SU-DHL-6 (cell line): ENCODE data around the gene KLHL30.

Experiments
- H2AFZ ChIP-seq: fragments of 200-600 bp; sonication (generic); 2 replicates; pipeline ENCODE4 v1.6.1; 2014; ENCODE audit warnings: low read depth, mild to moderate bottlenecking, moderate library complexity, mixed read lengths, antibody characterized with exemption, low read length; ENCODE audit not compliant: severe bottlenecking
- H3F3A ChIP-seq: fragments of 200-600 bp; shearing (Covaris generic); 2 replicates; pipeline ENCODE4 v1.6.0; 2016; ENCODE audit warnings: antibody characterized with exemption, mild to moderate bottlenecking; ENCODE audit not compliant: insufficient read depth
- H3K27ac ChIP-seq: fragments of 200-600 bp; sonication (generic); 2 replicates; pipeline ENCODE4 v1.5.1; 2016; ENCODE audit warnings: low read depth, mild to moderate bottlenecking, low read length, moderate library complexity, mixed read lengths
- H3K27me3 ChIP-seq: fragments of 200-600 bp; sonication (generic), shearing (Covaris generic); 2 replicates; pipeline ENCODE4 v1.6.0; 2014; ENCODE audit warnings: mild to moderate bottlenecking, low read length
- H3K36me3 ChIP-seq: fragments of 200-600 bp; sonication (generic); 2 replicates; pipeline ENCODE4 v1.6.1; 2014; ENCODE audit warnings: mild to moderate bottlenecking, low read length, mixed read lengths
- H3K4me2 ChIP-seq: fragments of 300-600, 200-600 bp; shearing (Covaris generic), sonication (generic); 2 replicates; pipeline ENCODE4 v1.6.0; 2014; ENCODE audit warnings: low read length, low read depth, mild to moderate bottlenecking; ENCODE audit not compliant: poor library complexity, severe bottlenecking
- H3K4me3 ChIP-seq: fragments of 200-600 bp; sonication (generic); 2 replicates; pipeline ENCODE4 v1.5.1; 2014; ENCODE audit warnings: antibody characterized with exemption, low read length, mild to moderate bottlenecking, mixed read lengths; ENCODE audit not compliant: insufficient read depth, poor library complexity, severe bottlenecking
- H3K79me2 ChIP-seq: fragments of 200-600 bp; sonication (generic); 2 replicates; pipeline ENCODE4 v1.6.1; 2014; ENCODE audit warnings: mild to moderate bottlenecking, low read length, moderate library complexity; ENCODE audit not compliant: insufficient read depth
- H3K9ac ChIP-seq: fragments of 200-600 bp; sonication (generic); 2 replicates; pipeline ENCODE4 v1.7.0; 2014; ENCODE audit warnings: mild to moderate bottlenecking, low read length
- H3K9me2 ChIP-seq: fragments of 200-600 bp; sonication (generic); replicated peaks from 2 replicates; pipeline ENCODE4 v1.6.1; 2014; ENCODE audit warnings: low read length; ENCODE audit not compliant: insufficient read depth
- H3K9me3 ChIP-seq: fragments of 200-600 bp; sonication (generic); 2 replicates; pipeline ENCODE4 v1.6.1; 2014; ENCODE audit warnings: low read length, mixed read lengths; ENCODE audit not compliant: insufficient read depth
- H4K20me1 ChIP-seq: fragments of 200-600 bp; sonication (generic); 2 replicates; pipeline ENCODE4 v1.6.1; 2014; ENCODE audit warnings: low read depth, mild to moderate bottlenecking, antibody characterized with exemption, low read length, moderate library complexity, mixed read lengths
- EZH2phosphoT487 ChIP-seq: fragments of 200-600 bp; sonication (generic), shearing (Covaris generic); conservative IDR thresholded peaks from 2 replicates; pipeline ENCODE4 v1.6.1; 2018; ENCODE audit warnings: mild to moderate bottlenecking, antibody characterized with exemption, low read length, moderate library complexity, mixed read lengths
- TF ChIP-seq, protein P1 (sequence below): fragments of 200-600 bp; sonication (generic); IDR thresholded peaks from one replicate; pipeline ENCODE4 v1.5.1; 2017; ENCODE audit warnings: antibody characterized with exemption, mild to moderate bottlenecking, low read length, moderate library complexity; ENCODE audit not compliant: insufficient read depth, poor library complexity, severe bottlenecking

KLHL30 gene

DNA sequence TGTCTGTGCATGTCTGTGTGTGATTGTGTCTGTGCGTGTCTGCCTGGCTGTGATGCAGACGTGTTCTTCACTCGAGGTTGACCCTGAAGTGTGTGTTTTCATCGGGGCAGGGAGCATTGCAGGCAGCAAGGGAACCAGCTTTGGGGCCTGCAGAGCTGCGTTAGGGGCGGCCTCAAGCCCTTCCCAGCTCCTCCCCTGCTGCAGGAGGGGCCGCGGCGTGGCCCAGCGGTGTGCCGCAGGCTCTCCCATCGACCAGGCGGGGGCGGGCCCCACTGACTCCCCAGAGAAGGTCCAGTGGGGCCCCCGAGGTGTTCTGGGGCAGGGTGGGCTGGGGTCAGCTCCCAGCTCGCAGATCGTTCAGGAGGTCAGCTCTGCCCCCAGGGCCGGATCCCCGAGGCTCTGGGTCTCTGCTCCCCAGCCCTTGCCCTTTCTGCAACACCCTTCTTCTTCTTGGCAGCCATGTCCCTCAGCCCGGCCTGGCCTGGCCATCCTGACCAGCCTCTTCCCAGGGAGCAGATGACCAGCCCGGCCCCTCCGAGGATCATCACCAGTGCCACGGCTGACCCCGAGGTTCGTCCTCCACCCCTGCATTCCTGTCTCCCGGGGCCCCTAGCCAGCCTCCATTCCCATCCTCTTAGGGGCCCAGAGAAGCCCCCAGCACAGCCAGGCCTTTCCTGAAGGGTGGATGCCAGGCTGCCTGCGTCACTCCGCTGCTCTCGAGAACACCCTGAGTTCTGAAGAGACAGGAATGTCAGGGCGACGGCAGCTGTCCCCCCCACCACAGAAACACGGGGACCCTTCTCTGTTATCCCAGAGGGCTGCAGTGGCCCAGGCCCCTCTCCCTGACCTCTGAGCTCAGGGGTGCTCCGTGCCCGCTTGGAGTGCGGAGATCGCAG lies 11.1 kb upstream of the KLHL30 start:
- H4K20me1 ChIP-seq, result no peaks in the 10 kb centered on the region
- 0 out of 2 replicates have a peak, but pooled peaks cover 4% of the 10 kb centered on the region for H3K9me3 ChIP-seq
- H2AFZ ChIP-seq, result no peak overlapping the region
- H3F3A ChIP-seq, result no peaks in the 10 kb centered on the region
- H3K27ac ChIP-seq, result no peak overlapping the region
- H3K9ac ChIP-seq, result no peak overlapping the region
- H3K4me2 ChIP-seq, result no peak overlapping the region
- no peaks in the 10 kb centered on the region for H3K9me2 ChIP-seq
- no peaks in the 10 kb centered on the region for H3K27me3 ChIP-seq
- no peaks in the 10 kb centered on the region for H3K36me3 ChIP-seq
- H3K79me2 ChIP-seq, result no peaks in the 10 kb centered on the region
- TF ChIP-seq, protein P1, sequence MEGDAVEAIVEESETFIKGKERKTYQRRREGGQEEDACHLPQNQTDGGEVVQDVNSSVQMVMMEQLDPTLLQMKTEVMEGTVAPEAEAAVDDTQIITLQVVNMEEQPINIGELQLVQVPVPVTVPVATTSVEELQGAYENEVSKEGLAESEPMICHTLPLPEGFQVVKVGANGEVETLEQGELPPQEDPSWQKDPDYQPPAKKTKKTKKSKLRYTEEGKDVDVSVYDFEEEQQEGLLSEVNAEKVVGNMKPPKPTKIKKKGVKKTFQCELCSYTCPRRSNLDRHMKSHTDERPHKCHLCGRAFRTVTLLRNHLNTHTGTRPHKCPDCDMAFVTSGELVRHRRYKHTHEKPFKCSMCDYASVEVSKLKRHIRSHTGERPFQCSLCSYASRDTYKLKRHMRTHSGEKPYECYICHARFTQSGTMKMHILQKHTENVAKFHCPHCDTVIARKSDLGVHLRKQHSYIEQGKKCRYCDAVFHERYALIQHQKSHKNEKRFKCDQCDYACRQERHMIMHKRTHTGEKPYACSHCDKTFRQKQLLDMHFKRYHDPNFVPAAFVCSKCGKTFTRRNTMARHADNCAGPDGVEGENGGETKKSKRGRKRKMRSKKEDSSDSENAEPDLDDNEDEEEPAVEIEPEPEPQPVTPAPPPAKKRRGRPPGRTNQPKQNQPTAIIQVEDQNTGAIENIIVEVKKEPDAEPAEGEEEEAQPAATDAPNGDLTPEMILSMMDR, result no peak
- no peak for TF ChIP-seq EZH2phosphoT487
- no peak overlapping the region for H3K4me3 ChIP-seq

DNA sequence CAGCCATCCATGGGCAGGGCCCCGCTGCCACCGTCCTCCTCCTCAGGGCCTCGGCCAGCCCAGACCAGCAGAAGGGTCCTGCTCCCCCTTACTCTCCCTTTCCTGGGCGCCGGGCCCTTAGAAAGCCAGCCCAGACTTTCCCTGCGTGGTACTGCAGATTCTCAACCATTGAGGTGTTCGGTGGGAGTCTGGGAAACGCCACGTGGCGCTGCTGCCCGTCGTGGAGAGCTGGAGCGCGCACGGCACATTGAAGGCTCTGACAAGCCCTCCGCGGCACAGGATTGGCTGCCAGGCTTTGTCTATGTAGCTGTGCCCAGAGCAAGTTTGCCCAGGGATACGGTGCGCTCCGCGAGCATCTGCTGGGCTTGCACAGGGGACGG lies 10.4 kb upstream of the KLHL30 start:
- H2AFZ ChIP-seq, result no peak overlapping the region
- no peaks in the 10 kb centered on the region for H3K79me2 ChIP-seq
- no peak overlapping the region for H3K4me2 ChIP-seq
- no peak overlapping the region for H3K9ac ChIP-seq
- no peaks in the 10 kb centered on the region for H3K27me3 ChIP-seq
- no peak overlapping the region for H3K4me3 ChIP-seq
- TF ChIP-seq EZH2phosphoT487, result no peak
- no peaks in the 10 kb centered on the region for H3K9me2 ChIP-seq
- H3K27ac ChIP-seq, result no peak overlapping the region
- H3K36me3 ChIP-seq, result no peaks in the 10 kb centered on the region
- H4K20me1 ChIP-seq, result no peaks in the 10 kb centered on the region
- H3F3A ChIP-seq, result no peaks in the 10 kb centered on the region
- H3K9me3 ChIP-seq, result 0 out of 2 replicates have a peak, but pooled peaks cover 4% of the 10 kb centered on the region

GRCh38 chr2:238128534-238129001 lies 9.9 kb upstream of the KLHL30 start:
- Histone ChIP-seq H3K4me3 (no peak overlapping the region), H4K20me1 (no peaks in the 10 kb centered on the region)

More at GRCh38 chr2:238128534-238129001, 9.9 kb upstream of the KLHL30 start:
- Histone ChIP-seq H3F3A (no peaks in the 10 kb centered on the region), H3K27ac (no peak overlapping the region), H3K79me2 (no peaks in the 10 kb centered on the region), H2AFZ (no peak overlapping the region), H3K36me3 (no peaks in the 10 kb centered on the region), H3K4me2 (no peak overlapping the region), H3K27me3 (no peaks in the 10 kb centered on the region), H3K9me2 (no peaks in the 10 kb centered on the region), H3K9ac (no peak overlapping the region), H3K9me3 (0 out of 2 replicates have a peak, but pooled peaks cover 4% of the 10 kb centered on the region)
- TF ChIP-seq, protein P1, result no peak
- no peak for TF ChIP-seq EZH2phosphoT487
